K562 (cell line): ENCODE measurements around the gene FGF22. TPM values are rescaled to one million over a fixed set of nuclear protein-coding genes. Genes with fewer than 3 reads are reported as not detected.

Experiments used
- ATF3 ChIP-seq, 2 experiments: fragments of 450-650 bp in 1 of 2; sonication (generic) in 1 of 2; formaldehyde crosslinking in 1 of 2; IDR thresholded peaks in 1 of 2; conservative IDR thresholded peaks in 1 of 2; 2 replicates each; pipeline versions ENCODE4 v1.6.1 to v1.8.1; 2016 to 2023; ENCODE audit warnings: mild to moderate bottlenecking in 2 of 2, moderate library complexity in 2 of 2, inconsistent platforms in 1 of 2, missing genetic modification reagents in 1 of 2
- BACH1 ChIP-seq: fragments of 200-800 bp; sonication (Bioruptor generic); IDR thresholded peaks from 2 replicates; pipeline ENCODE4 v1.6.1; 2016; ENCODE audit warnings: missing genetic modification characterization, missing compliant biosample characterization
- CBFA2T3 ChIP-seq: fragments of 450-650 bp; IDR thresholded peaks from 2 replicates; pipeline ENCODE4 v1.6.1; 2017
- CBFB ChIP-seq: sonication (generic); formaldehyde crosslinking; IDR thresholded peaks from 2 replicates; pipeline ENCODE4 v1.4.0; 2020; ENCODE audit warnings: mild to moderate bottlenecking, missing genetic modification reagents
- CTCFL ChIP-seq: IDR thresholded peaks from 2 replicates; pipeline ENCODE4 v1.6.1; 2011; ENCODE audit warnings: borderline replicate concordance, low read depth, mild to moderate bottlenecking, moderate library complexity, low read length; ENCODE audit not compliant: insufficient read depth, poor library complexity, severe bottlenecking
- EGR1 ChIP-seq: fragments of 450-650 bp; conservative IDR thresholded peaks from 2 replicates; pipeline ENCODE4 v1.6.1; 2017; ENCODE audit warnings: mild to moderate bottlenecking
- FIP1L1 ChIP-seq: fragments of 200-400 bp; formaldehyde crosslinking; IDR thresholded peaks from 2 replicates; pipeline ENCODE4 v1.6.1; 2018; ENCODE audit warnings: mild to moderate bottlenecking, low read depth, low read length; ENCODE audit not compliant: poor library complexity, severe bottlenecking
- GMEB1 ChIP-seq: fragments of 250-450 bp; sonication (Bioruptor Pico); IDR thresholded peaks from 2 replicates; pipeline ENCODE4 v1.4.0; 2020; ENCODE audit warnings: mild to moderate bottlenecking
- KHSRP ChIP-seq: fragments of 450-650 bp; IDR thresholded peaks from 2 replicates; pipeline ENCODE4 v1.6.1; 2017
- MXD1 ChIP-seq: fragments of 250-450 bp; sonication (Bioruptor Pico); IDR thresholded peaks from 2 replicates; pipeline ENCODE4 v1.8.0; 2021; ENCODE audit warnings: borderline replicate concordance, mild to moderate bottlenecking, moderate library complexity; ENCODE audit not compliant: poor library complexity, severe bottlenecking
- MYBL2 ChIP-seq, 2 experiments: fragments of 450-650 bp in 1 of 2; sonication (generic) in 1 of 2; formaldehyde crosslinking in 1 of 2; IDR thresholded peaks; 2 replicates each; pipeline versions ENCODE4 v1.6.1 to v1.8.1; 2017 to 2022; ENCODE audit warnings: borderline replicate concordance in 1 of 2, inconsistent platforms in 1 of 2, low read depth in 1 of 2, mild to moderate bottlenecking in 1 of 2, missing genetic modification reagents in 1 of 2, moderate library complexity in 1 of 2
- NEUROD1 ChIP-seq: fragments of 150-350 bp; IDR thresholded peaks from 2 replicates; pipeline ENCODE4 v1.6.1; 2014; ENCODE audit warnings: borderline replicate concordance, low read length, low read depth; ENCODE audit not compliant: partially characterized antibody
- POLR2G ChIP-seq: fragments of 200-400 bp; formaldehyde crosslinking; IDR thresholded peaks from 2 replicates; pipeline ENCODE4 v1.6.1; 2017; ENCODE audit warnings: low read depth, mild to moderate bottlenecking, antibody characterized with exemption, low read length, moderate library complexity
- RBM17 ChIP-seq: fragments of 200-400 bp; formaldehyde crosslinking; IDR thresholded peaks from 2 replicates; pipeline ENCODE4 v1.6.1; 2017; ENCODE audit warnings: low read depth, mild to moderate bottlenecking, low read length, borderline replicate concordance
- TEAD2 ChIP-seq: fragments of 450-650 bp; IDR thresholded peaks from 2 replicates; pipeline ENCODE4 v1.6.1; 2016; ENCODE audit warnings: missing genetic modification characterization, control low read depth, missing compliant biosample characterization
- XRCC5 ChIP-seq: fragments of 200-400 bp; formaldehyde crosslinking; IDR thresholded peaks from 2 replicates; pipeline ENCODE4 v1.6.1; 2017; ENCODE audit warnings: low read depth, mild to moderate bottlenecking, low read length
- ZNF408 ChIP-seq: fragments of 250-450 bp; sonication (Bioruptor Pico); IDR thresholded peaks from 2 replicates; pipeline ENCODE4 v1.4.0; 2020; ENCODE audit warnings: low read depth, mild to moderate bottlenecking, moderate library complexity
- ZNF431 ChIP-seq: sonication (generic); formaldehyde crosslinking; IDR thresholded peaks from 2 replicates; pipeline ENCODE4 v1.8.0; 2022; ENCODE audit warnings: mild to moderate bottlenecking, missing genetic modification reagents
- ZNF778 ChIP-seq: fragments of 450-650 bp; formaldehyde crosslinking; IDR thresholded peaks from 2 replicates; pipeline ENCODE4 v1.4.0; 2020; ENCODE audit warnings: mild to moderate bottlenecking, moderate library complexity
- polyA plus RNA-seq, 8 experiments: library from polyadenylated mRNA; depleted of rRNA in 4 of 8; stranded (reverse) in 5 of 8; unstranded in 3 of 8; fragments of >200 nt; fragmentation: Nextera tagmentation in 2 of 8; fragmentation: Illumina TruSeq in 1 of 8; extraction: Ambion mirVana in 2 of 8; extraction: Trizol in 1 of 8; gene quantifications; 2 replicates each; pipeline versions ENCODE4 v1.2.1 to v1.2.3, GENCODE V29; 2011 to 2014; ENCODE audit warnings: inconsistent platforms in 1 of 8, missing spikeins in 1 of 8
- total RNA-seq, 7 experiments: library from RNA; depleted of rRNA in 6 of 7; stranded (reverse); fragments of >200 nt in 6 of 7; fragmentation: Illumina TruSeq in 2 of 7; extraction: Trizol in 2 of 7; gene quantifications; 2 replicates each; pipeline versions ENCODE4 v1.2.1 to v1.2.3, GENCODE V29; 2011 to 2021; ENCODE audit warnings: low replicate concordance in 1 of 7

Gene FGF22
- total and polyA plus RNA-seq, 9 of the 15 experiments (the other 6 are each of a cell fraction or from before 2014, with no cell fraction given): 0.14 to 2.2 (median 0.86) TPM; not detected in 4

GRCh38 chr19:610071-610800 is 29.4 kb upstream of the FGF22 start (continued):
- TF ChIP-seq KHSRP (no peak), ZNF431 (CRISPR knock-in tag) (no peak), CBFB (CRISPR knock-in tag) (no peak), MXD1 (CRISPR knock-in tag) (no peak), ATF3 (IDR thresholded peaks at IDR 0.05) (no peak), ATF3 (CRISPR knock-in tag; conservative IDR thresholded peaks at IDR 0.05) (no peak), TEAD2 (tag) (no peak), BACH1 (tag) (no peak), EGR1 (0 out of 2 replicates have a peak, but pooled peaks have one; percentile 7), CBFA2T3 (peak; percentile 20; the same call in 1 of the 2 replicates), GMEB1 (CRISPR knock-in tag) (no peak), CTCFL (no peak), RBM17 (no peak), ZNF778 (no peak), MYBL2 (IDR thresholded peaks at IDR 0.05; ENCODE audit: low read depth) (no peak), MYBL2 (CRISPR knock-in tag; IDR thresholded peaks at IDR 0.05; ENCODE audit: borderline replicate concordance) (no peak), NEUROD1 (no peak), POLR2G (peak; percentile 2; the same call in 1 of the 2 replicates), ZNF408 (CRISPR knock-in tag) (no peak), FIP1L1 (peak; percentile 0), XRCC5 (0 out of 2 replicates have a peak, but pooled peaks have one; percentile 61)
